ENCODE data around the gene COL27A1. TPM values are rescaled to one million over a fixed set of nuclear protein-coding genes. Genes with fewer than 3 reads are reported as not detected.

COL27A1 gene
- total and polyA plus RNA-seq, 2 donors (not counting 1 experiment from before 2014, with no cell fraction given), result 0.16 to 0.27 TPM

DNA sequence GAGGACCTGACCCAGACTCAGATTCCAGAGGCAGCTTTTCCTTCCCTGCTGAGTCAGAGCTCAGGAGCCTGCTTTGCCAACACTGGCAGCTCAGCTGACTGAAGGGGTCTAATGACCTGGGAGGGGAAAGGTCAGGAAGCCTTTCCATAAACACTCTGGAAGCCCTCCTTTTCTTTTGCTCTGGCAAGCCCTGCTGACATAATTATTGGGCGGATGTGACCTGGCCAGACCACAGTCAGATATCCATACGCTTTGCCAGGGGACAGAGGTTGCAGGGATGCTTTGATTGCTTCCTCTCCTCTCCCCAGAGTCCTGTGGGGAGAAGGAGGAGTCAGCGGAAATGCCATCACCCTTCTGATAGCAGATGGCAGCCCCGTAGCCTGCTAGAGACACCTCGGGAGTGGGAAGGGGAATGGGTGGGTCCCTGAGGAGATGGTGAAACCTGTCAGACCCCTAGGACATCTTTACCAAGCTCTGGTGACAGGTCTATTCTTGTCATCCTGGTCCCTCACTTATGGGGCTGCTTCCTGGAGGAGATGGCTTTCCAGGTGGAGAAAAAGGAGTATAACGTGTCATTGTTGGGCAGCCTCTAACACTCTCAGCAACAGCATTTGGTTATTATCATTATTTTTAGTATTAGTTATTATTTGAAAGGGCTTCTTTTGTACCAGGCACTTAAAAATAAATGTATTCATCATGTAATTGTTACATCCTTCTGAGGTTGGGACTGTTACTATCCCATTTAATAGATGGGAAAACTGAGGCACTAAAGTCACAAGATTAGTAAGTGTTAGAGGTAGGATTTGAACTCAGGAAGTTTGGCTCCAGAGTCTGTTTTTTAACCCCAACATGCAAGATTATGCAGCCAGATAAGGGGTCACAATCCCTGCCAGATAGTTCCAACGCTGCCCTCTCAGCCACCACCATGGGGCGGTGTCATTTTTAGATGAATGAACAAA is 11.6 kb downstream of the COL27A1 start:
- Mint-ChIP-seq H3K4me3 (no peak overlapping the region), H3K9me3 (ENCODE audit: insufficient read depth) (no peaks in the 10 kb centered on the region), H3K27me3 (peaks cover 8% of the 10 kb centered on the region), H3K27ac (no peak overlapping the region), H3K4me1 (no peaks in the 10 kb centered on the region)
- WGBS (ENCODE audit: insufficient coverage), result 92% methylated on average over 2 of the region's 8 CpGs
- intact Hi-C loops (cut with micrococcal nuclease), result no loop called here
- TF ChIP-seq, protein P1, sequence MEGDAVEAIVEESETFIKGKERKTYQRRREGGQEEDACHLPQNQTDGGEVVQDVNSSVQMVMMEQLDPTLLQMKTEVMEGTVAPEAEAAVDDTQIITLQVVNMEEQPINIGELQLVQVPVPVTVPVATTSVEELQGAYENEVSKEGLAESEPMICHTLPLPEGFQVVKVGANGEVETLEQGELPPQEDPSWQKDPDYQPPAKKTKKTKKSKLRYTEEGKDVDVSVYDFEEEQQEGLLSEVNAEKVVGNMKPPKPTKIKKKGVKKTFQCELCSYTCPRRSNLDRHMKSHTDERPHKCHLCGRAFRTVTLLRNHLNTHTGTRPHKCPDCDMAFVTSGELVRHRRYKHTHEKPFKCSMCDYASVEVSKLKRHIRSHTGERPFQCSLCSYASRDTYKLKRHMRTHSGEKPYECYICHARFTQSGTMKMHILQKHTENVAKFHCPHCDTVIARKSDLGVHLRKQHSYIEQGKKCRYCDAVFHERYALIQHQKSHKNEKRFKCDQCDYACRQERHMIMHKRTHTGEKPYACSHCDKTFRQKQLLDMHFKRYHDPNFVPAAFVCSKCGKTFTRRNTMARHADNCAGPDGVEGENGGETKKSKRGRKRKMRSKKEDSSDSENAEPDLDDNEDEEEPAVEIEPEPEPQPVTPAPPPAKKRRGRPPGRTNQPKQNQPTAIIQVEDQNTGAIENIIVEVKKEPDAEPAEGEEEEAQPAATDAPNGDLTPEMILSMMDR (IDR thresholded peaks at IDR 0.05), result no peak
- TF ChIP-seq EZH2 (IDR thresholded peaks at IDR 0.05; ENCODE audit: borderline replicate concordance, insufficient read depth, low read depth, low read length, poor library complexity, severe bottlenecking), result no peak
- Histone ChIP-seq H2AFZ (ENCODE audit: insufficient read depth, low read depth, low read length, poor library complexity, severe bottlenecking) (no peak overlapping the region), H3K9ac (ENCODE audit: low read length) (no peak overlapping the region), H3K4me1 (ENCODE audit: control insufficient read depth in 2 of 2, insufficient read depth in 2 of 2, low read length in 2 of 2) (no peaks in the 10 kb centered on the region), H3K4me2 (replicated peaks; ENCODE audit: low read depth, low read length, poor library complexity, severe bottlenecking) (no peak overlapping the region), H3K27ac (ENCODE audit: low read length in 2 of 2) (no peak overlapping the region), H3K9me3 (ENCODE audit: control extremely low read depth in 1 of 3, control insufficient read depth in 2 of 3, insufficient read depth in 1 of 3, low read length in 2 of 3) (peaks cover 0 to 2% (median 0%) of the 10 kb centered on the region in 3 donors), H3K36me3 (replicated peaks in 1 of 2; ENCODE audit: control extremely low read depth in 1 of 2, control insufficient read depth in 1 of 2, extremely low read depth in 1 of 2, insufficient read depth in 2 of 2, low read length in 1 of 2) (no peaks in the 10 kb centered on the region), H4K20me1 (ENCODE audit: control insufficient read depth, insufficient read depth, low read length, poor library complexity, severe bottlenecking) (no peaks in the 10 kb centered on the region), H3K79me2 (ENCODE audit: control insufficient read depth, insufficient read depth, low read length) (no peaks in the 10 kb centered on the region), H3K27me3 (replicated peaks in 1 of 4; ENCODE audit: control extremely low read depth in 1 of 4, control insufficient read depth in 3 of 4, insufficient read depth in 4 of 4, low read length in 3 of 4) (peaks cover 0 to 3% (median 0%) of the 10 kb centered on the region in 4 experiments), H3K4me3 (ENCODE audit: control extremely low read depth in 1 of 5, extremely low read depth in 1 of 5, insufficient read depth in 1 of 5, low read depth in 2 of 5, low read length in 4 of 5) (no peak overlapping the region)
- ChIA-PET POLR2A (no interaction called here), CTCF (no interaction called here)
- ATAC-seq (ENCODE audit: low read depth) (no peak), DNase-seq (no peak)

DNA sequence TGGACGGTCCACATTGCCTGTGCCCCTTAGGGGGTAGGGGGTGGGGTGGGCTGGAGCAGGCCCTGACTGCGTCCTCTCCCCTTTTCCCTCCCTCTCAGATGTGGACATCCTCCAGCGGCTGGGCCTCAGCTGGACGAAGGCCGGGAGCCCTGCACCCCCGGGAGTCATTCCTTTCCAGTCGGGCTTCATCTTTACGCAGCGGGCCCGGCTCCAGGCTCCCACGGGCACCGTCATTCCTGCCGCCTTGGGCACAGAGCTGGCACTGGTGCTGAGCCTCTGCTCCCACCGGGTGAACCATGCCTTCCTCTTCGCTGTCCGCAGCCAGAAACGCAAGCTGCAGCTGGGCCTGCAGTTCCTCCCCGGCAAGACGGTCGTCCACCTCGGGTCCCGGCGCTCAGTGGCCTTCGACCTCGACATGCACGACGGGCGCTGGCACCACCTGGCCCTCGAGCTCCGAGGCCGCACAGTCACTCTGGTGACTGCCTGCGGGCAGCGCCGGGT is 12.3 kb downstream of the COL27A1 start:
- ChIA-PET CTCF (no interaction called here), POLR2A (no interaction called here)
- H3K27ac ChIP-seq (ENCODE audit: low read length in 2 of 2), result no peak overlapping the region
- no peaks in the 10 kb centered on the region for H3K9me3 ChIP-seq (ENCODE audit: control extremely low read depth in 1 of 3, control insufficient read depth in 2 of 3, insufficient read depth in 1 of 3, low read length in 2 of 3)
- Mint-ChIP-seq H3K4me3 (no peak overlapping the region), H3K27me3 (peaks cover 8% of the 10 kb centered on the region), H3K9me3 (ENCODE audit: insufficient read depth) (no peaks in the 10 kb centered on the region), H3K4me1 (no peaks in the 10 kb centered on the region), H3K27ac (no peak overlapping the region)
- H3K9ac ChIP-seq (ENCODE audit: low read length), result no peak overlapping the region
- TF ChIP-seq, protein P1 (IDR thresholded peaks at IDR 0.05), result no peak
- TF ChIP-seq EZH2 (IDR thresholded peaks at IDR 0.05; ENCODE audit: borderline replicate concordance, insufficient read depth, low read depth, low read length, poor library complexity, severe bottlenecking), result no peak
- no peak overlapping the region for H3K4me3 ChIP-seq (ENCODE audit: control extremely low read depth in 1 of 5, extremely low read depth in 1 of 5, insufficient read depth in 1 of 5, low read depth in 2 of 5, low read length in 4 of 5)
- ATAC-seq (ENCODE audit: low read depth) (no peak), DNase-seq (no peak)
- no peaks in the 10 kb centered on the region for H3K79me2 ChIP-seq (ENCODE audit: control insufficient read depth, insufficient read depth, low read length)
- H4K20me1 ChIP-seq (ENCODE audit: control insufficient read depth, insufficient read depth, low read length, poor library complexity, severe bottlenecking), result no peaks in the 10 kb centered on the region
- no peaks in the 10 kb centered on the region for H3K36me3 ChIP-seq (replicated peaks in 1 of 2; ENCODE audit: control extremely low read depth in 1 of 2, control insufficient read depth in 1 of 2, extremely low read depth in 1 of 2, insufficient read depth in 2 of 2, low read length in 1 of 2)
- WGBS (ENCODE audit: insufficient coverage), result 95% methylated on average over 32 of the region's 34 CpGs
- peaks cover 0 to 3% (median 0%) of the 10 kb centered on the region in 4 experiments for H3K27me3 ChIP-seq (replicated peaks in 1 of 4; ENCODE audit: control extremely low read depth in 1 of 4, control insufficient read depth in 3 of 4, insufficient read depth in 4 of 4, low read length in 3 of 4)
- intact Hi-C loops (cut with micrococcal nuclease), result no loop called here
- H3K4me1 ChIP-seq (ENCODE audit: control insufficient read depth in 2 of 2, insufficient read depth in 2 of 2, low read length in 2 of 2), result no peaks in the 10 kb centered on the region
- no peak overlapping the region for H2AFZ ChIP-seq (ENCODE audit: insufficient read depth, low read depth, low read length, poor library complexity, severe bottlenecking)
- no peak overlapping the region for H3K4me2 ChIP-seq (replicated peaks; ENCODE audit: low read depth, low read length, poor library complexity, severe bottlenecking)
